Measurements from ENCODE around the gene P3H2.

Gene P3H2

GRCh38 chr3:190099099-190099498 is 21.6 kb downstream of the P3H2 start:
- Histone ChIP-seq H3K79me2 (no peaks in the 10 kb centered on the region), H3K4me2 (ENCODE audit: low read length) (no peak overlapping the region), H2AFZ (no peak overlapping the region), H3K9me3 (ENCODE audit: control insufficient read depth, low read length) (no peaks in the 10 kb centered on the region), H3K9ac (no peak overlapping the region), H3K27me3 (ENCODE audit: control insufficient read depth, insufficient read depth, low read length) (no peaks in the 10 kb centered on the region), H3K36me3 (ENCODE audit: control insufficient read depth, insufficient read depth, low read length) (no peaks in the 10 kb centered on the region), H3K4me1 (peaks cover 6% of the 10 kb centered on the region), H3K4me3 (ENCODE audit: low read depth, low read length) (no peak overlapping the region), H3K27ac (no peak overlapping the region)
- no peak for TF ChIP-seq CTCF (IDR thresholded peaks at IDR 0.05)

- no peaks in the 10 kb centered on the region for H3K27me3 ChIP-seq (ENCODE audit: control insufficient read depth, insufficient read depth, low read length)
- no peak overlapping the region for H3K9ac ChIP-seq
- H3K9me3 ChIP-seq (ENCODE audit: control insufficient read depth, low read length), result no peaks in the 10 kb centered on the region
- H2AFZ ChIP-seq, result no peak overlapping the region
- H3K4me2 ChIP-seq (ENCODE audit: low read length), result no peak overlapping the region
- H3K27ac ChIP-seq, result no peak overlapping the region
- TF ChIP-seq CTCF (IDR thresholded peaks at IDR 0.05), result no peak
- no peak overlapping the region for H3K4me3 ChIP-seq (ENCODE audit: low read depth, low read length)
- H3K79me2 ChIP-seq, result no peaks in the 10 kb centered on the region
- H3K4me1 ChIP-seq, result peaks cover 7% of the 10 kb centered on the region
- H3K36me3 ChIP-seq (ENCODE audit: control insufficient read depth, insufficient read depth, low read length), result no peaks in the 10 kb centered on the region
Measured at GRCh38 chr3:190097617-190098016, 23.1 kb downstream of the P3H2 start.

GRCh38 chr3:190097025-190097424 is 23.7 kb downstream of the P3H2 start:
- Histone ChIP-seq H3K4me1 (peaks cover 7% of the 10 kb centered on the region), H3K27me3 (ENCODE audit: control insufficient read depth, insufficient read depth, low read length) (no peaks in the 10 kb centered on the region), H3K79me2 (no peaks in the 10 kb centered on the region), H3K9ac (no peak overlapping the region), H3K9me3 (ENCODE audit: control insufficient read depth, low read length) (no peaks in the 10 kb centered on the region), H3K36me3 (ENCODE audit: control insufficient read depth, insufficient read depth, low read length) (no peaks in the 10 kb centered on the region), H2AFZ (no peak overlapping the region), H3K27ac (no peak overlapping the region), H3K4me3 (ENCODE audit: low read depth, low read length) (no peak overlapping the region), H3K4me2 (ENCODE audit: low read length) (no peak overlapping the region)
- no peak for TF ChIP-seq CTCF (IDR thresholded peaks at IDR 0.05)

GRCh38 chr3:190096345-190096744 is 24.4 kb downstream of the P3H2 start:
- Histone ChIP-seq H3K27me3 (ENCODE audit: control insufficient read depth, insufficient read depth, low read length) (no peaks in the 10 kb centered on the region), H3K9me3 (ENCODE audit: control insufficient read depth, low read length) (no peaks in the 10 kb centered on the region), H3K27ac (no peak overlapping the region), H3K79me2 (no peaks in the 10 kb centered on the region), H3K36me3 (ENCODE audit: control insufficient read depth, insufficient read depth, low read length) (no peaks in the 10 kb centered on the region), H2AFZ (no peak overlapping the region), H3K9ac (no peak overlapping the region), H3K4me1 (peaks cover 7% of the 10 kb centered on the region), H3K4me3 (ENCODE audit: low read depth, low read length) (no peak overlapping the region), H3K4me2 (ENCODE audit: low read length) (no peak overlapping the region)
- no peak for TF ChIP-seq CTCF (IDR thresholded peaks at IDR 0.05)

GRCh38 chr3:190094160-190094718 is 26.5 kb downstream of the P3H2 start:
- H3K36me3 ChIP-seq (ENCODE audit: control insufficient read depth, insufficient read depth, low read length), result no peaks in the 10 kb centered on the region
- no peaks in the 10 kb centered on the region for H3K9me3 ChIP-seq (ENCODE audit: control insufficient read depth, low read length)
- peak overlapping the region; percentile 38 for H2AFZ ChIP-seq
- no peaks in the 10 kb centered on the region for H3K79me2 ChIP-seq
- peaks cover 7% of the 10 kb centered on the region for H3K4me1 ChIP-seq
- no peak overlapping the region for H3K4me2 ChIP-seq (ENCODE audit: low read length)
- no peak overlapping the region for H3K4me3 ChIP-seq (ENCODE audit: low read depth, low read length)
- no peaks in the 10 kb centered on the region for H3K27me3 ChIP-seq (ENCODE audit: control insufficient read depth, insufficient read depth, low read length)
- peak overlapping the region; percentile 45 for H3K27ac ChIP-seq
- no peak for TF ChIP-seq CTCF (IDR thresholded peaks at IDR 0.05)
- no peak overlapping the region for H3K9ac ChIP-seq

Measured in parathyroid adenoma (tissue), 2 donors.